Chondrocyte (in vitro differentiated cells): ENCODE results near the gene BANP. TPM values are rescaled to one million over a fixed set of nuclear protein-coding genes. Genes with fewer than 3 reads are reported as not detected.
A peak's percentile ranks its signal among the peaks of the same experiment; 100 is the strongest.
"Not testable (repeated sequence)": the region's sequence is repeated elsewhere in the genome, so short reads cannot be mapped to it uniquely, and the experiment has no call there.

Source experiments
- DNase-seq: peaks from one replicate; pipeline ENCODE4 v3.0.0; 2021; ENCODE audit warnings: mixed read lengths, low spot score
- H3K27ac Mint-ChIP-seq: one replicate; pipeline ENCODE4 v1.8.0; 2021; ENCODE audit warnings: mild to moderate bottlenecking, moderate library complexity, mixed read lengths; ENCODE audit not compliant: unreplicated experiment
- H3K27me3 Mint-ChIP-seq: 2 replicates; pipeline ENCODE4 v1.8.0; 2021; ENCODE audit warnings: low read depth, mixed read lengths
- H3K36me3 Mint-ChIP-seq: 2 replicates; pipeline ENCODE4 v1.8.0; 2021; ENCODE audit warnings: low read depth, mixed read lengths
- H3K4me1 Mint-ChIP-seq: 2 replicates; pipeline ENCODE4 v1.8.0; 2021; ENCODE audit warnings: low read depth, mild to moderate bottlenecking, mixed read lengths
- H3K4me3 Mint-ChIP-seq: one replicate; pipeline ENCODE4 v1.8.0; 2021; ENCODE audit warnings: mild to moderate bottlenecking, moderate library complexity, mixed read lengths; ENCODE audit not compliant: unreplicated experiment
- H3K9me3 Mint-ChIP-seq: 2 replicates; pipeline ENCODE4 v1.8.0; 2021; ENCODE audit warnings: low read depth, mixed read lengths
- total RNA-seq: library from RNA; stranded (reverse); gene quantifications from 3 replicates; pipeline ENCODE4 v1.2.1, GENCODE V29; 2021
- TF ChIP-seq, protein P1 (sequence below): fragments of 200-600 bp; sonication (generic); IDR thresholded peaks from 2 replicates; pipeline ENCODE4 v1.5.0; 2021; ENCODE audit warnings: antibody characterized with exemption, mild to moderate bottlenecking, moderate library complexity

BANP gene
- total RNA-seq, 1 donor from 2014 or later, result 15.0 TPM

- TF ChIP-seq, protein P1, sequence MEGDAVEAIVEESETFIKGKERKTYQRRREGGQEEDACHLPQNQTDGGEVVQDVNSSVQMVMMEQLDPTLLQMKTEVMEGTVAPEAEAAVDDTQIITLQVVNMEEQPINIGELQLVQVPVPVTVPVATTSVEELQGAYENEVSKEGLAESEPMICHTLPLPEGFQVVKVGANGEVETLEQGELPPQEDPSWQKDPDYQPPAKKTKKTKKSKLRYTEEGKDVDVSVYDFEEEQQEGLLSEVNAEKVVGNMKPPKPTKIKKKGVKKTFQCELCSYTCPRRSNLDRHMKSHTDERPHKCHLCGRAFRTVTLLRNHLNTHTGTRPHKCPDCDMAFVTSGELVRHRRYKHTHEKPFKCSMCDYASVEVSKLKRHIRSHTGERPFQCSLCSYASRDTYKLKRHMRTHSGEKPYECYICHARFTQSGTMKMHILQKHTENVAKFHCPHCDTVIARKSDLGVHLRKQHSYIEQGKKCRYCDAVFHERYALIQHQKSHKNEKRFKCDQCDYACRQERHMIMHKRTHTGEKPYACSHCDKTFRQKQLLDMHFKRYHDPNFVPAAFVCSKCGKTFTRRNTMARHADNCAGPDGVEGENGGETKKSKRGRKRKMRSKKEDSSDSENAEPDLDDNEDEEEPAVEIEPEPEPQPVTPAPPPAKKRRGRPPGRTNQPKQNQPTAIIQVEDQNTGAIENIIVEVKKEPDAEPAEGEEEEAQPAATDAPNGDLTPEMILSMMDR, result no peak
- Mint-ChIP-seq H3K4me3 (no peak overlapping the region), H3K27me3 (no peaks in the 10 kb centered on the region), H3K9me3 (no peaks in the 10 kb centered on the region), H3K4me1 (peaks cover 44% of the 10 kb centered on the region), H3K36me3 (peaks cover 12% of the 10 kb centered on the region), H3K27ac (no peak overlapping the region)
- DNase-seq, result no peak
Measured at GRCh38 chr16:88023786-88024185, 72.6 kb downstream of the BANP start.

GRCh38 chr16:88024491-88025085, 73.4 kb downstream of the BANP start:
- not testable (repeated sequence) for DNase-seq, H3K27me3 Mint-ChIP-seq, H3K9me3 Mint-ChIP-seq, H3K36me3 Mint-ChIP-seq, H3K4me3 Mint-ChIP-seq
- TF ChIP-seq, protein P1, result peak; percentile 84
- H3K27ac Mint-ChIP-seq, result peak overlapping the region; percentile 75
- H3K4me1 Mint-ChIP-seq, result peaks cover 44% of the 10 kb centered on the region

DNA sequence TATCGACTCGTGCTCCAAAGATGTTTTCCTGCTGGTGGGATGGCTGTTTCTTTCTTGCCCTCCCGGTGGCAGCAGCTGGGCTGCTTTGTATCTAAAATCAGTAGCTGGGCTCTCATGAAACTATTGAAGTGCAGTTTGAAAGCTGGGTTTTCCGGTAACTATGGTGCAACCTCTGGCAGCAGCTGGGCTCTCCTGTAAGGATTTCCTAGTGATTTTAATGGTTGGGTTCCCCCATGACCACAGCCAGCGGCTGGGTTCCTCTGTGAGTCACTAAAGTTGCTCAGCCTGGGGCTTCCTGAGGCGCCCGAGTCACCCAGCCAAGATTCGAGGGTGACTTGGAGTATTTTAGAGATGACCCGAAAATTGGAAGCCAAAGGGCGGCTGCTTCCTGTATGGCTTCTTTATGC, 73.9 kb downstream of the BANP start:
- H3K4me3 Mint-ChIP-seq, H3K9me3 Mint-ChIP-seq, DNase-seq, H3K27me3 Mint-ChIP-seq: not testable (repeated sequence)
- H3K4me1 Mint-ChIP-seq, result peaks cover 44% of the 10 kb centered on the region
- peaks cover 12% of the 10 kb centered on the region for H3K36me3 Mint-ChIP-seq
- peak overlapping the region; percentile 75 for H3K27ac Mint-ChIP-seq

GRCh38 chr16:88025828-88026555, 74.8 kb downstream of the BANP start:
- not testable (repeated sequence) for H3K27me3 Mint-ChIP-seq, H3K36me3 Mint-ChIP-seq, H3K27ac Mint-ChIP-seq, H3K4me3 Mint-ChIP-seq, H3K9me3 Mint-ChIP-seq
- H3K4me1 Mint-ChIP-seq, result peaks cover 44% of the 10 kb centered on the region
- peak; percentile 68 for DNase-seq

DNA sequence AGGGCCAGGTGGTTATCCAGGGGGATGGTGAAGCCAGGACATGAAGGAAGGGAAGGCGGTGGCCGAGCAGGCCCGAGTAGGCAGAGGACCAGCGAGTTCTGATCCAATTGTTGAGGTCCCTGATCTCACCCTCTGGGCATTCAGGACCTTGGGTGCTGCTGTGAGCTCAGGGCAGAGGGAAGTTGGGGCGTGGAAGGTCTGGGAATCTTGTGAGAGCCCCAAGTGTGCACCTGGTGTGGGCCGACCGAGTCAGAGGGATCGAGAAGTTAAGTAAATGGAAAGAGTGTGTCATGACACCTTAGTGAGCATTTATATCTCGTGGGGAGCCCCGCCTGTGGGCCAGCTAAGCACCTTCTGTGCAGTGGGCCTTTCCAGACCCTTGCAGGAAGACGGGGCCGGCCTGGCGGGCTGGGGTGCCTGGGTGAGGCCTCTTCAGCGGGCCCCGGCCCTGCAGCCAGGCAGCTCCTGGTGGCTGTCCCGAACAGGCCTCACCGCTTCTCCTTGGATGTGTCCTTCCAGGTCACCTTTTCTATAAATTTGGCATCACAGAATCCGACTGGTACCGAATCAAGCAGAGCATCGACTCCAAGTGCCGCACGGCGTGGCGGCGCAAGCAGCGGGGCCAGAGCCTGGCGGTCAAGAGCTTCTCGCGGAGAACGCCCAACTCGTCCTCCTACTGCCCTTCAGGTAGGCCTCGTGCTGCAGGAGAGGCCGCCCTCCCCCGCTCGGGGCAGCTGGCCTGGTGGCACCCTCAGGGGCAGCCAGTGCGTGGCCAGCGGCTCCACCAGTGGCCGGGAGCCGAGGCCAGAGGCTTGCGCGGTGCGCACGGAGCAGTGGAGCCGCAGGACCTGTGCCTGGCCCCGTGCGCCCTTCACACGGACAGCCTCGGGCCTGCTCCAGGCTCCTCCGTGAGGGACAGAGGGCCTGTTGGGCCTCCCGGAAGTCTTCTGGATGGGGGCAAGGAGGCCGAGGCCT, 76.0 kb downstream of the BANP start:
- TF ChIP-seq, protein P1, result no peak
- Mint-ChIP-seq H3K36me3 (peaks cover 9% of the 10 kb centered on the region), H3K9me3 (no peaks in the 10 kb centered on the region), H3K4me3 (no peak overlapping the region), H3K4me1 (peaks cover 41% of the 10 kb centered on the region), H3K27ac (no peak overlapping the region), H3K27me3 (no peaks in the 10 kb centered on the region)
- DNase-seq, result peak; percentile 76

DNA sequence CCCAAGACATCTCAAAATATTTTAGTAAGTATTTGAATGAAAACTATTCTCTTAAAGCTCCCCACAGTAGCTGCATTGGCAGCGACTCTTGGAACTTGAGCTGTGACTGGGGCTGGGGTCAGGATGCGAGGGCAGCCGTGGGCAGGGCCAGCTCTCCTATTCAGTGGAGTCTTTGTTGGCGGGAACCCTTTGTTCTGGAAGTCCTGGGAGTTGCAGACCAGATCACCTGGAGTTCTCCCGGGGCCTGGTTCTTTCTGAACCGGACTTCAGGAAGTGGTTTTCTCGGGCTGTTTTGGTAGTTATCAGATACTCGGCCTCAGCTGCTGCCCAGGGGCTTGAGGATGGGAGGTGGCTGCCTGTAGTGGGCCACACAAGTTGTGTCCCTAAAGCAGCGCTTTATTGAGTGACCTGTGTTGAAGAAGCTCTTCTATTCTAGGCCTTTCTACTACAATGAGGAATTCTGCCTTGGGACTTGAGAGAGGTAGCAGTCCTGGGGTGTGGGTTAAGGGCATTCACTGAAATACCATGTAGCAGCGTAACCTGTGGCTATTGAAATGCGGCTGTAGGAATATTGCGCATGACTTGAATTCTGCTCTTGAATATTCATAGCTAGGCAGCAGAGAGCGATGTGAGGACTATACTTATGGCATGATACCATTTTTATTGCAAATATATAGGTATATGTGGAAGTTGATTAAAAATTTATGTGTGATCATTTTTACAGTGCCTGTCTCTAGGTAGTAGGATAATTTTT, 77.1 kb downstream of the BANP start:
- not testable (repeated sequence) for H3K9me3 Mint-ChIP-seq, H3K27ac Mint-ChIP-seq, H3K36me3 Mint-ChIP-seq, H3K27me3 Mint-ChIP-seq, H3K4me3 Mint-ChIP-seq
- peaks cover 30% of the 10 kb centered on the region for H3K4me1 Mint-ChIP-seq
- peak; percentile 51 for DNase-seq
